ENCODE data around the gene TRAF6.
"Not testable (repeated sequence)": the region's sequence is repeated elsewhere in the genome, so short reads cannot be mapped to it uniquely, and the experiment has no call there.

The TRAF6 gene

DNA sequence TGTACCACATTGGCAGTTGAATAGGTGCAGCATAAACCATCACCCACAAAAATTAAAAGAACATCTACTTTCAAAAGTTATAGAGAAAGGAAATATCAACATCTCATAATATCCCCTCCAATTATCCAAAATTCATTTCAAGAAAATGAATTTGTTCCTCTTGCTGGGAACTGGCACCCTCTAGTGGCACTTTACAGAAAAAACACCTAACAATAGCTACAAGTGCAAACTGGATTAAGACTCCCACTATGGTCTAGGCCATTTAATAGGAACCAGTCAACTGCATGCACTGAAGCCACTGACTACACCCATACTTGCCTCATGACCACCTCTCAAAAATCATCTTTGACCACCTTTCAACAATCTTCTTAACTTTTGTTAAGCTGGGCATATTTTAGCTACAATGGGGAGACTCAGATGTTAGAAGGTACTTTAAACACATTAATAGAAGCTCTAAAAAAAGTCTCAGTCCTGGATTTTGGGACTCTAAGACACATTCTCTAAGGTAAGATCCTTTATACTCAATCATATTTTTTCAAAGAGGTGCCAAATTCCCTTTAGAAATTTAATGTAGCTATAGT lies 17.3 kb downstream of the TRAF6 start:
- DNase-seq, result peak; percentile 28

DNA sequence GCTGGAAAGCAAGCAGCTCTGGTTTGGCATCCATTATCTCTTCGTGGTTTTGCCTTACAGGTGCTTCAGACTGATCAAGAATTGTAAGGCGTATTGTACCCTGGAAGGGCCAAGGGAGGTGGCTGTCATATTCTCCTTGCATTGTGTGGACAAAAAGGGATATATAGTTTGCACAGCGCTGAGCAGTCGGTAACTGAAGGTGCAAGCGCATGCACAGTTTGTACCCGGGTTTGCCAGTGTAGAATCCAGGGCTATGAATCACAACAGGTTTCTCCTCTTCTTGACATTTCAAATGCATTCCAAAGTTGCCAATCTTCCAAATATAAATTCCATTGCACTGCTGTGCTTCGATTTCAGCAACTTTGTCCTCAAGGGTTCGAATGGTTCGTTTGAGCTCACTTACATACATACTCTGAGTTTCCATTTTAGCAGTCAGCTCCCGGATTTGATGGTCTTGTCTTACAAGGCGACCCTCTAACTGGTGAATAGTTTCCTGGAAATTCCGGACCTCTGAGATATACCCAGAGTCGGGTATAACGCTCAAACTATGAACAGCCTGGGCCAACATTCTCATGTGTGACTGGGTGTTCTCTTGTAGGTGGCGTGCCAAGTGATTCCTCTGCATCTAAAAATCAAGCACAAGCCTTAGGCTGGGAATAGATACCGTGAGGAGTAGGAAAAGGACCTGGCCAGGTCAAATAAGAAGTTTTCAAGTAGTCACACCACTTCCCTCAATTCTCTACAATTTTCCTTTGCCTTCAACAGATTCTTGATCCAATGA lies 19.9 kb downstream of the TRAF6 start:
- no peak for DNase-seq

DNA sequence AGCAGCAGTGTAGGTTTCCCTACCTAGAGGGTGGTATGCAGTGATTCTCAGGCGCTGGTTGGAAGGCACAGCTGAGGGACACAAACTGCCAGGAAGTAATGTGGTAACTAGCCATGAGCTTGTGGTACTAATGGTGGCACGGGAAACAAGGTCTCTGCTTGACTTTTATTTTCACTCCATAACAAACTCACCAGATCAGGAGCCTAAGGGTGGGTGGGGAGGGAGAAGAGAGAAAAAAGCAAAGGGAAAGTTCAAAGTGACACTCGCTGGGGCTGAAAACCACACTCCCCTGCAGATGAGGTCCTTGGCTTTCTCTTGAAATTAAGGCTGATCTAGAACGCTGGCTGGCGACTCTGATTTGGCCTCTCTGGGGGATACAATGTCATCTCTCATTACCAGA lies 22.0 kb downstream of the TRAF6 start:
- DNase-seq, result no peak

DNA sequence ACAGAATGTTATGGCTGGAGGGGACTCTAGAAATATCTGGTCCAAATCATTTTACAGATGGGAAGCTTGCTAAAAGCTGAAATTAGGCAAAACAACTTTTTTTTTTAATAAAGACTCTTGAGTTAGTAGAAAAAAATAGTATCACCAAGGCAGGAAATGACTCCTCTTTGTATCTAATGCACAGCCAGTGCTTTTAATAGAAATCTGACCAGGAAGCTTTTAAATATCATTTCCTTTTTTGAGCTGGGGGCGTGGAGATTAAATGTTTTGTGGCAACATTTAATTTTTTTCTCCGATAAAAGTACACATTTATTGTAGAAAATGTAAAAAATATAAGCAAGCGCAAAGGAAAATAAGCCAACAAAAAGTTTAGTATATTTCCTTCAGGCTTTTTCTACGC lies 22.5 kb downstream of the TRAF6 start:
- DNase-seq, result no peak

DNA sequence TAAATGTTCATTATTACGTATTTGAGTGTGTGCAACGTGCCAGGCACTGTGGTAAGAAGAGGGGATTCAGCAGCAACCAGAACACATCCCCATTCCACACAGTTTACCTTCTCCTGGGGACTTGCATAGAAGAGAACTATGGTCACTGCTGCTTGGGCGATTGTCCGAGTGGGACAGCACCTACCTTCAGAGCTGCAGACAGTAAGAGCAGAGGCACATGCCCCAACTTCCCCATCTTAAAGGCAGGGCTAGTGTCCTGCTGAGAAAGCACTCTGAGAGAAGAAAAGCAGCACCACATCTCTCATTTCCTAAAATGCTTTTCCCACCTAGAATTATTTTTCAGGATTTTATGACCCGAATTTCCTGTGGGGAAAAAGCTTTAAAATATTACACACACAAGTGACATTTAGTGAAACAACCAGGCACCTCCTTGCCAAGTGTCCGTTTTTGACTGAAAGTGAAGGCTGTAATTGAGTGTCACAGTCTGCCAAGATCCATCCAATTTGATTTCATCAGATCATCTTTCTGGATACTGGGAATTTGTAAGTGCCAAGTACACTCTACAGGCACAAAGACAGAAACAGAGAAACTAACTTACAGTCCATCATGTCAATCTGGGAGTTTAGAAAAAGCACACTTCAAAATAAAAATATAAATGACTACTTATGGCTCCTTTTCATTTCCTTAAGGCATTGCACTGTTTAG lies 24.6 kb downstream of the TRAF6 start:
- no peak for DNase-seq

DNA sequence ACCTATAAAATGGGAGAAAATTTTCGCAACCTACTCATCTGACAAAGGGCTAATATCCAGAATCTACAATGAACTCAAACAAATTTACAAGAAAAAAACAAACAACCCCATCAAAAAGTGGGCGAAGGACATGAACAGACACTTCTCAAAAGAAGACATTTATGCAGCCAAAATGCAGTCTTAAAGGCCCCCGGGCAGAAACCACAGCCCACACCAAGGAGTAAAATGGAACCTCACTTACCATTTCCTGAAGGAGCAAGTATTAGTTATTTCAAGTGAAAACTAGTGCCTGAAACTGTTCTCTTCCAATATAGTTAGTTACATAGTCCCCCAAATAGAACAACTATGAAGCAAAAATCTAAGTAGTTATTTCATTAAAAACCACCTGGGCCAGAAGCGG lies 27.0 kb downstream of the TRAF6 start:
- DNase-seq, result not testable (repeated sequence)

DNA sequence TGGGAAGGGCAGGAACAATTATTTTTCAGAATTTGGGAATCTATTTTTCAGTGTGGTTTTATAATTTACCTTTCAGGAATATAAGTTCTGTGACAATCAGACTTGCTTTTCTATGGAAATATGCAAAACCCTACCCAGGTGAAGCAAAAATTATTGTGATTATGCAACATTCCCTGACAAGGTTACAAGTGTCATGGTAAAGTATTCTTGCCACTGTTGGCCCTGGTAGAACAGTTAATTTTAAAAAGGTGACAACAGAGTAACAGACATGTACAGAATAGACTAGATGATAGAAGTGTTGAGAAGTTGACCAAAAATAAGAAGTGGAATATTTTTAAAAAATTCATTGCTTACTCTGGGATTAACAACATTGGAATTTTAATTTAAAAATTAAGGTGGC lies 29.2 kb downstream of the TRAF6 start:
- no peak for DNase-seq

DNA sequence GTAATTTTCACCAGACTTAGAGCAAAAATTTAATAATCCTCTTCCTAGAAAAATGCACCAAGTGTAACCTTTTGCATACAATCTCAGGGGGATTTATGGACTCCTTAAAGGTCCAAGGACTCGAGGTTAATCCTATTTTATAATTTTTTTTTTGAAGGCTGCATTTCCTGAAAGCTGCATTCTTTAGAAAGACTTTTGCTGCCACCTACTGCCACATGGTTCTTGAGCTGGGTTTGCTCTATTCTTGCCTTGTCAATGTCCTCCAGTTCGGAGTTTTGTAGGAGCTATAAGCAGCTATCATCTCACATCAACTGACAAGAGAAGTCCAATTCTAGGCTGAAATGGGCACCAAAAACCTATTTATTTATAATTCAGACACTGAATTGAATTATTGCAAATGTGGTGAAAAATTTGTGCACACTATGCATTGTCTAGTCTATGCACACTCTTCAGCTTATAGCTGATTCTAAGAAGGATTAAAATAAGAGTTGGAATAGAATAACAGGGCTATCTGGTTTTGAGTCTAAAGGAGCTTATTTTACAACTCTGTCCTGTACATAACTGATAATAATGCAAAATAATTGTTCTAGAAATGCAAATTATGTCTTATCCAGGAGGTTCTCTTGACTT lies 31.3 kb downstream of the TRAF6 start:
- DNase-seq, result peak; percentile 37

DNA sequence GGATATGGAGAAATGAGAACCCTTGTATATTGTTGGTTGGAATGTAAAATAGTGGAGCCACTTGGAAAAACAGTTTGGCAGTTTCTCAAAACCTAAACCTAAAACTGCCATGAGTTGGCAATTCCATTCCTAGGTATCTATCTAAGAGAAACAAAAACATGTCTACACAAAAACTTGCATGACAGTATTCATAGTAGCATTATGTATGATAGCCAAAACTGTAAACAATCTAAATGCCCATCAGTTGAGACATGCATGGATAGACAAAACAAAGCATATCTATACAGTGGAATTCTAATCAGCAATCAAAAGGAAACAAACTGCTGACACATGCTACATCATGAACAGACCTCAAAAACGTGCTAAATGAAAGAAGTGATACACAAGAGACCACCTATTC lies 34.9 kb downstream of the TRAF6 start:
- DNase-seq, result no peak

DNA sequence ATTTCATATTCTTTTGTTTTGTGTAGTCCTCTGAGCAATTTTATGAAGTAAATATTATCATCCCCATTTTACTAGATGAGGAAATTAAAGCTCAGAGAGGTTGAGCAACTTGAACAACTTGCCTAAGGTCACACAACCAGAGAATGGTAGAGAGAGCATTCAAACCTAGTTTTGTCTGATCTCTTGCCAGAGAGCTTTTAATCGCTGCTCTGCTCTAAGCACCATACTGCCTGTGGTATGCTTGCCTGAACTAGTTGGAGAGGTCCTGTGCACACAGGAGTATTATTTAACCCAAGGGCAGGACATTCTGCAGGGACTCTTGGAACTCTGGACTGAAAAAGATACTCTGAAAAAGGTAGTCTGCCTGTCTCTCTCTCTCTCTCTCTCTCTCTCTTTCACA lies 38.5 kb downstream of the TRAF6 start:
- no peak for DNase-seq

DNA sequence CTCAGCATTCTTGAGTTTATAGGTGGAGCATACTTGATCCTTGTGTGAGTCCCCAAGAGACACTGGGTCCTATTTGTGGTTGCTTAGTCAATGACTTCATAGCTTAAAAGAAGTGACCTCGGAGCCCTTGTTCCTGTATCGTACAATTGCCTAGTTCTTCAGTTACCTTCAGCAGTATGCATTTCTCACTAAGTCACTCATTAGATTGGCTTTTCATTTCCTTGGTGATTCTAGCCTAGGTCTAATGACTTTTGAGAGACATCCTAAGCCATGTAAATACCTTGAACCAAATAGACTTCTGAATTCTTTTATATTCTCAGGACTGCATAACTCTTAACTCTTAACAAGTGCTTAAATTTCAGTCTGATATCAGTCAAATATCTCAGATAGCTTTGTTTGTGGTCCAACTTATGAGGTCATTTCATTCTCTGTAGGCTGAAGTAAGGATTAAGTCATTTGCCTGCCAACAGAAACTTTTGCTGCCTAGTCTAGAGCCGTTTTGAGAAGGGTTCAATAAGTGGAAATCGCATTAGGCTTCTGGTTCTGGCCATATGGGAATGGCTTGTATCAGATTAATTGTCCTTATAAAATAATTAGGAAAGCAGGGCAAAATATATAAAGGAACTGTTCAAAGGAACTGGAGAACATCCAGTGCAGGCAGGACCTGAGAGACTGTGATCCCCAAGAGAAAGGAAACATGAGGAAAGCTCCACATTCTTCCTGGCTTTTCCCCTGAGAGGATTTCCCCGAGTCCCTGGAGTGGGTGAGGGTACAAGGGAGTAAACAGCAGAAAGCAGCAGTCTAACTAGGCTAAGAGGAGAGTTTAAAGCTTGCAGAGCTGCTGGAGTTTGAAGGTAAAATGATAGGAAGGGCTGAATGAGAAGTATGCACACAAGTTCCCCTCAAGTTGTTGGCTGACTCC lies 39.9 kb downstream of the TRAF6 start:
- no peak for DNase-seq

DNA sequence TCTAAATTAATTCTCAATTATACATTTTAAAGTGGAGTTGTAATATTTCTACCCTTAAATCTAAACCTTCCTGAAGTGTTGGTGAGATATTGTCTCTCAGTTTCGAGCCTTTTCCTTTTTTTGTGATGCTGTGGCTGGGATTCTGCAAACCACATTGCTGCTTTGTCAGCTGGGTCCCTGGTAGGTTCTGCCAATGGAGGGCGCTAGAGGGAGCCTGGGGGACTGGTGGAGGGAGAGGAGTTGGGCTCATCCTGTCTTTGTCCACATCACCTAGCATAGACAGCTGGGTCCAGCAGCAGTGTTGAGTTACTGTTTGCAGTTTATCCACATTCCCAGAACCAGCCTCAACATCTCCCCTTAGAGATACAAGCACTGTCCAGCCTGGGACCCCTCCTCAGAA lies 41.0 kb downstream of the TRAF6 start:
- DNase-seq, result no peak

DNA sequence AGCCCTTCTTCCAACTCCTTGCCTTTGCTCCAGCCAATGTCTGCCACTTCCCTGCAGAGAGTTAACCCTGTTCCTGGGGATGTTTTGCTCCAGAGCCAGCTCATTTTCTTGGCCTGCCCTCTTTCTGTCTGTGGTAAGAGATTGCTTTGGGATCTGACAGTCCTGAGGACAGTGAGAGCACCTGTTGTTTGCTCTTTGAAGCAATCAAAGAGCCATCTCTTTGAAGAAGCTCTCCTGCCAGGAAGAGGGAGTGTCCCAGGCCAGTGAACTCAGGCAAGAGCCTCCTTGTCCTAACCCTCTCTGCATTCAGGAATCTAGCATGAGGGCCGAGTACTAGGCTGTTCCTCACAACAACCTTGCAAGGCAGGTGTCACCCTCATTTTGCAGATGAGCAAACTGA lies 42.2 kb downstream of the TRAF6 start:
- DNase-seq, result no peak

DNA sequence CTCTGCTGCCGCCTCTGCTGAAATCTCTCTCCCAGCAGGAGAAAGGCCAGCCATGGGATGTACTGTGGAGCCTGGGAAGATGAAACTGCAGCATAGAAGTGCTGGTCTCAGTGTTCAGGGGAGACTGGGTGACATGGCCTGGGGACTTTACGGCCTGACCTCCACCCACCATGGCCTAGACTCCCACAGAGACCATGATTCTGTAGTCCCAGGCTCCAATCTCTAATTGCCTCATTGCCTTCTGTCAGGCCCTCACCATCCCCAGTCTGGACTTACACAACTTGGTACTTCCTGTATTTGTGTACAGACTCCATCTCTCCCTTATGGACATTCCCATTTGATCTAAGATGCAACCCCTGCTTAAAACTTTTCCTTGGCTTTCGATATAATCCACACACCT lies 43.1 kb downstream of the TRAF6 start:
- DNase-seq, result no peak

DNA sequence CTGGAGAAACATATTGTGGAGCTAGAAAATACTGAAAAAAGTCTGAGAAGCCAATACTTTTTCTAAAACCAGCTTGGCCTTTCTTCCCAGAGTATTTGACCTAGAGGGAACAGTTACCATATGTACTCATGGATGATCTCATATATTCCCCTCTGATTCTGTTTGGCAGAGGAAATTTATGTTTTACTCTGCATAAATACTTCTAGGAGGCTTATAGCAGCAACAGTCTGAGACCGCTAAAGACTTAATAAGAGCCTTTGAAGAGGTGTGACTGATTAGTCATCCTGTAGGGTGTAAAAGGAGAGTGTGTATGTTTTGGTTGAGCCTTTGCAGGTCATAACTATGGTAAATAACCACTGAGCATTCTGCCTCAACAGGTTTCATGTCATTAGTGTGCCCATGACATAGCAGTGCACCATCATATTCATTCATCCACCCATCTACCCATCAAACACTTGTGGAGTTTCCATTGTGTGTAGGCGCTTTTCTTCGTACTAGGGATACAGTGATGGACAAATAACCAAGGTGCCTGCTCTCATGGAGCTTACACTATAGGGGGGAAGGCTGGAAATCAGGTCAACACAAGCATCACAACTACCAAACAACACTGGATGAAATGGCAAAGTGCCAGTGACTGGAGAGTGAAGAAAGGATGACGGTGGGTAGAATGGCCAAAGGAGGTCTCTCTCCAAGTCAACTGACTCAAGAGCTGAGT lies 44.5 kb downstream of the TRAF6 start:
- DNase-seq, result no peak

DNA sequence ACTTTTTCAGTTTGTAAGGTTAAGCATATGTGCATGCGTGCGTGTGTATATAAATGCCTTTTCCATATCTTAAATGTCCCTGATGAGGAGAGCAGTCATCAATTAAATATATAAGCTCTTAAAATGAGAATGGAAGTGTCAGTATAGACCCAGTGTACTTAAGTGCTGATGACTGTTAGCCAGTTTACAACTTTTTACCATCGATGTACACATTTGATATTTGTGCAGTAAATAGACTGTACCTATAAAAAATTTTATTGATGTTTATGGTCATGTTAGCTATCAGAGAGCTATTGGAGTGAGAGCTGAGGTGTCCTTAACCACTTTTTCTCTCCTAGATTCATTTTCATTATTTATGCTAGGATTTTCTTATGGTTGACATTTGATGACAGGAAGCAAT lies 45.4 kb downstream of the TRAF6 start:
- DNase-seq, result no peak

DNA sequence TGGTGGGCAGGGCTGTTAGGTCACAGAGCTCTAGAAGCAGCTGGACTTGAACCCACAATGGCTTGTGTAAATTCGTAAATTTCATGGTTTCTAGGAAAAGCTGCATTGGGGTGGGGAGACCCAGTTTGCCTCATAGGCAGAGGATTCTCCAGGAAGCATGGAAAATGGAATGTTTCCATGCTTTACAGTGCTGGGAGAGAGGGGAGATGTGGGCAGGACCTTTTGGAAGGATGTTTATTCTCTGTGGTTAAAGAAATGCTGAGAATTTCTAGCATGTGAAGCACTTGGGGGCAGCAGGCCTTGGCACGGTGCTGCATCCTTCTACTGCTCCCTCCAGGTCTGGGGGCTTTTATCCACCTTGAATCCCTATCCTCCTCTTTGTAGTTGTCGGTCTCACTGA lies 46.3 kb downstream of the TRAF6 start:
- no peak for DNase-seq

DNA sequence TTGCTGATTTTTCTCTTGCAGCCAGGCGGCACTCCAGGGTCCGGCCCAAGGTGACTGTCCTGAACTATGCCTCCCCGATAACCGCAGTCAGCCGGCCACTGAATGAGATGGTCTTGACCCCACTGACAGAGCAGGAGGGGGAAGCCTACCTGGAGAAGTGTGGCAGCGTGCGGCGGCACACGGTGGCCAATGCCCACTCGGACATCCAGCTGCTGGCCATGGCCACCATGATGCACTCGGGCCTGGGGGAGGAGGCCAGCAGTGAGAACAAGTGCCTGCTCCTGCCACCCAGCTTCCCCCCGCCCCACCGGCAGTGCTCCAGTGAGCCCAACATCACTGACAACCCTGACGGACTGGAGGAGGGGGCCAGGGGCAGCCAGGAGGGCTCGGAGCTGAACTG lies 47.8 kb downstream of the TRAF6 start:
- no peak for DNase-seq

DNA sequence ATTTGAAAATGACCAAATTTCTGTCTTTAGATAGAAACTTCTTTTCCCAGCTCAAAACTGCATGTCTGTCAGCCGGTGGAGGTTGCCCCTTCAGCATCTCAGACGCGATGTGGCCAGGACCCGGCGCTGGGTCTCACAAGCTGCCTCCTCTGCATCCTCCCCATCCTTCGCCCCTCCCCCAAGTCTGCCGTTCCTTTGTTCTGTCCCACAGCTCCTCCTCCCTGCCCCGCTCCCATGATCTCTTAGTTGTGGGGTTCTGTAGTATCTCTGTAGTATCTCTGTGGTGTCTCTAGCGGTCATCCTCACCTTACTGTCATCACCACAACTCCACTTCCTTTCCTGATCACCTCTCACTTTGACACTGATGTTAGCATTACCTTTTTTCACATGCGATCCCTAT lies 49.9 kb downstream of the TRAF6 start:
- no peak for DNase-seq

DNA sequence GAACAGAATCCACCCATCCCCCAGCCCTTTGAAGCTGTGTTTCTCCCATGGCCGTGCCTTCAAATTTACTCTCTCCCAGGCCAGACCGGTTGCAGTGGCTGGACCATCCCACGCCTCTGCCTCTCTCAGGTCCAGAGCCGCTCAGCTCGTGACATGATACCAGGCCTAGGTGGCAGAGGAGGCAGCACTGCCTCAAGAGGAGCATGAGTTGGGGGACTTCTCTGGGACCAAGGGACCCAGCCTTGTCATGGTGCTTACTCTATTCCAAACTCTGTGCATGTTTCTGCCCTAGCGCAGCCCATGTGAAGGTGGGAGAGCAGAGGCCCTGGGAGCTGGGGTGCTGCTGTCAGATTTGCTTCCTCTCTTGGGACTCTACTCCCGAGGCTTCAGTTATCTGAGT lies 51.0 kb downstream of the TRAF6 start:
- no peak for DNase-seq

DNA sequence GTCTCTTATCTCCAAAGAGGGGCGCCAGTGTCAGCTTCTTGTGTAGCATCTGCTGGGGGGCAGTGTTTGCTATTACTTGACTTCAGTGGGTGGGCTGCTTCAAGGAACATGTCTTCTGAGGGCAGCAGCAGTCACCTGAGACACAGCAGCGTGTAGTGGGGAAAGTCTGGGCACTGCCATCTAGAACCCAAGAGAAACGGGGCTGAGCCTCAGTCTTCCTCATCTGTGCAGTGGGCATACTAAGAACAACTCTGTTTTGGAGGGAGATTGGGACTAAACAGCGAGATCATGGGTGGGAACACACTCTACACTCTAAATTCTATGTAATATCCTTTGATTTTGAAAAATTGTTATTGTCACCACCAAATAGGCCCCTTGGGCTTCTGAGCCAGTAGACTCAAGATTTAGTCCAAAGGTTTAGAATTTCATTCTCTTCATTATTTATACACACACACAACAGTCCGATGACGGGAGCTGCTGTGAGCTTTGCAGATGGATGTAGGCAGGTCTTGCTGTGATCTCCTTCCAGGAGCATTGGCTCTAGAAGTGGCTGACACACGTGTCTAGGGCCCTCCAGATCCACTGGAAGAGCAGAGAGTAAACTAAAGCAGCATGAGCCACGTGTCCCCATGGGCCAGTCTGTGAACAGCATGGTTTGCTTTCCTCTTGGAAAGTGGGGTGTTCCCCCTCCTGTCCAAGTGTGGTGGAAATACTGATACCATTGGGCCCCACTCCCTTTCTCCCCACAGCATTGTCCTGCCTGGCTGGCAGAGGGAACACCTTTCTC lies 51.8 kb downstream of the TRAF6 start:
- no peak for DNase-seq
